ENCODE data around the gene ANO8. TPM values are rescaled to one million over a fixed set of nuclear protein-coding genes. Genes with fewer than 3 reads are reported as not detected.

ANO8 gene
- total and polyA plus RNA-seq, 2 experiments from 2014 or later: 4.5 to 24.9 TPM

GRCh38 chr19:17341845-17342244 lies 7.2 kb upstream of the ANO8 start (continued):
- TF ChIP-seq ZNF462 (CRISPR knock-in tag; IDR thresholded peaks at IDR 0.05) (no peak), REST (IDR thresholded peaks at IDR 0.05; ENCODE audit: unreplicated experiment) (no peak), NANOG (IDR thresholded peaks at IDR 0.05; ENCODE audit: borderline replicate concordance) (no peak)

GRCh38 chr19:17341386-17341785 lies 6.7 kb upstream of the ANO8 start:
- no peak for ATAC-seq
- Histone ChIP-seq H3K36me3 (ENCODE audit: insufficient read depth) (peaks cover 6% of the 10 kb centered on the region; the same call in 1 of the 2 replicates), H3K4me2 (peak overlapping the region; percentile 72), H4K20me1 (replicated peaks; ENCODE audit: insufficient read depth) (no peaks in the 10 kb centered on the region), H3K27me3 (ENCODE audit: insufficient read depth) (no peaks in the 10 kb centered on the region), H3K4me3 (peak overlapping the region; percentile 46), H3K9me2 (ENCODE audit: insufficient read depth) (no peaks in the 10 kb centered on the region), H3K4me1 (ENCODE audit: insufficient read depth) (peaks cover 26% of the 10 kb centered on the region; the same call in 1 of the 2 replicates), H2AFZ (no peak overlapping the region), H3K79me2 (replicated peaks; ENCODE audit: insufficient read depth) (no peaks in the 10 kb centered on the region), H3K27ac (ENCODE audit: low read depth) (peak overlapping the region; percentile 74; the same call in 1 of the 2 replicates), H3F3A (replicated peaks; ENCODE audit: low read depth) (peaks cover 15% of the 10 kb centered on the region; the same call in 1 of the 2 replicates)
- no peaks in the 10 kb centered on the region for H3K9me3 Mint-ChIP-seq
- no peak overlapping the region for H3K4me3 Mint-ChIP-seq
- H3K27ac Mint-ChIP-seq: no peak overlapping the region
- H3K36me3 Mint-ChIP-seq (ENCODE audit: low read depth): peaks cover 32% of the 10 kb centered on the region
- DNase-seq (ENCODE audit: low spot score): no peak
- H3K27me3 Mint-ChIP-seq (ENCODE audit: insufficient read depth, low read depth, poor library complexity): peaks cover 22% of the 10 kb centered on the region
- peaks cover 27% of the 10 kb centered on the region; the same call in 2 of the 3 replicates for H3K4me1 Mint-ChIP-seq
- TF ChIP-seq ZNF114 (CRISPR knock-in tag; IDR thresholded peaks at IDR 0.05): no peak
- TF ChIP-seq EZH2 (IDR thresholded peaks at IDR 0.05; ENCODE audit: low read depth, unreplicated experiment): no peak
- TF ChIP-seq EZH2phosphoT487 (IDR thresholded peaks at IDR 0.05; ENCODE audit: unreplicated experiment): no peak
- no peak for TF ChIP-seq NANOG (IDR thresholded peaks at IDR 0.05; ENCODE audit: borderline replicate concordance)
- no peak for TF ChIP-seq CREB1 (CRISPR knock-in tag; IDR thresholded peaks at IDR 0.05; ENCODE audit: low read depth)
